AML-193 (cell line): Measurements from ENCODE around the gene BCO1.

Source experiments
- DNase-seq, 2 experiments: peaks; one replicate each; lab custom pipeline; 2025; lab: John Stamatoyannopoulos, UW

BCO1 gene

DNA sequence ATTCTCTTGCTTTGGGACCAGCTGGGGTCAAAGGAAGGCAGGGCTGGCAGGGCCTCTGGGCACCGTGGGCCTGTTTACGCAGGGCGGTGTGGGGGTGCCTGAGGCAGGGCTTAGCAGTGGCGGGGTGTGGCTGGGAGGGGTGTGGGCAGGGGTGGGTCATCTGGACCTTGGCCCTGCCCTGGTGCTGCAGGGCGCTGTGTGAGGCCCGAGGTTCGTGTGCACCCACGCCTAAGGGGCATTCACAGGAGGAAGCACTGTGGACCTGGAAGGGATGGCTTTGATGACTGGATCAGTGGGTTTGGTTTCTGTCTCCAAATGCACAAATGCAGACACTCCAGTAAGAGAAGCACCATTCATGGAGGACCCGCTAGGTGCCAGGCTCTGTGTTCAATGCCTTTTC lies 37.3 kb downstream of the BCO1 start:
- DNase-seq, result no peak

DNA sequence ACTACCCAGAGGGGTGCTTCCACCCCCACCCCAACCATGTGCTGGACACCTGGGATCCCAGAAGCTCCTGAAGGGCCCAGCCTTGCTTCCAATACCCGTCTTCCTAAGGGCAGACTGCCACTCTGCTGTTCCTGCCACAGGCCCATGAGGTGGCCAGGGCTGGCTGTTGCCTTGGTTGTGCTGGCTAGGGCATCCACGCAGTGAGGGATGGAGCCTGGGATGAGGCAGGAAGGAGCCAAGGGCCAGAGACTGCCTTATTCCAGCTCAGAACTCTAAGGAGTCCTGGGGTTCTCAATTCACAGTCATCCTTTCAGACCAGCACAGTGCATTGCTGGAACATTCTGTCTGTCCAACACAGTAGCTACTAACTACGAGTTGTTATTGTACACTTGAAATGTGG lies 37.8 kb downstream of the BCO1 start:
- DNase-seq, result no peak

DNA sequence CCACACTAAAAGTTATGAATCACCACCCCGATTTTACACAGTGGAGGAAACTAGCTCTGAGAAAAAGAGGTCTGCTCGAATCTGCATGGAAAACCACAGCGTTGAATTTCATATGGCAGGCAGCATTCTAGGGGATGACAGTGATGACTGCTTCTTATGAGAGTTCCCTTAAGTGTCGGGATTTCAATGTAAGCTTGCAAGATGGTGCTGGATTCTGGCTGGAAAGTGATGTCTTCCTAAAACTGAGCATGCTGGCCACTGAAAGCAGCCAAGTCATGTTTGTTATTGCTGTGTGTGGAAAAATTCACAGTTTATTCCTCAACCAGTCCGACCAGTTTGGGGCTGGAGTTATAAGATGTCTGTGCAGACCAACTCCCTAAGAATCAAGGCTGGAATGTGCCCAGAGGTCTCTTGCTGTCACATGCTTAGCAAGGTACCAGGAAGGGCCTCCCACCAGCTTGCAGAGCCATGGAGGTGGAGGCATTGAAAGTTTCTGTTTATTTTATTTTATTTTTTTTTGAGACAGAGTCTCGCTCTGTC lies 39.1 kb downstream of the BCO1 start:
- no peak for DNase-seq

DNA sequence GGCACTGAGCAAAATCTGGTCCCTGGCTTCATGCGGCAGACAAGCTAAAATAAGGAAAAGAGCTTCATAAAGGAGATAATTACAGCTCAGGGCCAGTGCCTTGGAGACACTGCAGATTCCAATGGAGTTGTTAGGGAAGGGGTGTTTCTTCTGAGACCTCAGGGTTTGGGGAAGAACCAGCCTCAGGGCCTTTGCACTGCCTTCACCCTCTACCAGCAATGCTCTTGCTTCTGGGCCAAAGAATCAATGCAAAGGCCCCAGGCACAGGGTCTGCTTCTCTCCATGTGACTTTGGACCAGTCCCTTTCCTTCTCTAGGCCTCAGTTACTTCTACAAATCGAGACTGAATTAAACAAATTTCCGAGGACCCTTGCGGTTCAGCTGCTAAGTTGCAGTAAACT lies 40.0 kb downstream of the BCO1 start:
- no peak for DNase-seq

DNA sequence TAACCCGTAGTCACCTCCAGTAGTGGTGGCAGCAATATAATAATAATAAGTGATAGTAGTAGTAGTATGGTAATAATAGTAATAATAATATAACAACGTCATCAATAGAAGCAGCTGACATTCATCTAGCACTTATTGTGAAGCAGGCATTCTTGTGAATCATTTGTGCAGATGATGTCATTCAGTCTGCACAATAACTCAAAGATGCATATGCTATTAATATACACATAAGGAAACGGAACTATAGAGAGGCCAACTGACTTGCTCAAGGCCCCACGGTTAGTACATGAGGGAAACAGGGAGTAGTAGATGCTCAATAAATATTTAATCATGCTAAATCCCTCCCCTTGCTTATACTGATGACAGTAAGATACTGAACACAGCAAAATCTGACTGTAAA lies 40.9 kb downstream of the BCO1 start:
- no peak for DNase-seq

DNA sequence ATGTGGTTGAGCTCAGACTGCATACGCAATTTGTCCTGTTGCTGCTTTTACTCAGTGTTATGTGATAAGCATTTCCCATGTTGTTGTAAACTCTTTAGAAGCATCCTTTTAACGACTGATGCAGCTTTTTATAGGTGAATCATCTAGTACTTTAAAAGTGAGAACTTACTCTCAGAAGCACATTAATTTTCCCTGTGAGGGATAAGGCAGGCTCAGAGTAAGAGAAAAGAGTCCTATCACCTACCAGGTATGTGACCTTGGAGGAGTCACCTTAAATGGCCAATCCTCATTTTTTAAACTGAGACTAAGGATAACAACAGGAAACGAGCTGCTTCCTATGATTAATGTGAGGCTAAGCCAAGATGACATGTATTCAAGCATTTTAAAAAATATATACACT lies 41.9 kb downstream of the BCO1 start:
- no peak for DNase-seq

DNA sequence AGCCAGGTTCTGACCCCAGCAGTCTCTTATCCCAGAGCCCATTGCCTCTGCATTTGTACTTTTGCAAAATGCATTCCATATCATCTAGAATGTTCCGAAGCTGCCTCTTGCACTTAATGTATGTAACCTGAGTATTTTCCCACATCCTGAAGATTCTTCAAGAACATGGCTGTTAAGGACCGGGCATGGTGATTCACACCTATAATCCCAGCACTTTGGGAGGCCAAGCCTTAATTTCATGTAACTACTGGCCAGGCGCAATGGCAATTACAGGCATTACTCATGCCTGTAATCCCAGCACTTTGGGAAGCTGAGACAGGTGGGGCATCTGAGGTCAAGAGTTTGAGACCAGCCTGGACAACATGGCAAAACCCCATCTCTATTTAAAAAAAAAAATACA lies 44.6 kb downstream of the BCO1 start:
- no peak for DNase-seq

DNA sequence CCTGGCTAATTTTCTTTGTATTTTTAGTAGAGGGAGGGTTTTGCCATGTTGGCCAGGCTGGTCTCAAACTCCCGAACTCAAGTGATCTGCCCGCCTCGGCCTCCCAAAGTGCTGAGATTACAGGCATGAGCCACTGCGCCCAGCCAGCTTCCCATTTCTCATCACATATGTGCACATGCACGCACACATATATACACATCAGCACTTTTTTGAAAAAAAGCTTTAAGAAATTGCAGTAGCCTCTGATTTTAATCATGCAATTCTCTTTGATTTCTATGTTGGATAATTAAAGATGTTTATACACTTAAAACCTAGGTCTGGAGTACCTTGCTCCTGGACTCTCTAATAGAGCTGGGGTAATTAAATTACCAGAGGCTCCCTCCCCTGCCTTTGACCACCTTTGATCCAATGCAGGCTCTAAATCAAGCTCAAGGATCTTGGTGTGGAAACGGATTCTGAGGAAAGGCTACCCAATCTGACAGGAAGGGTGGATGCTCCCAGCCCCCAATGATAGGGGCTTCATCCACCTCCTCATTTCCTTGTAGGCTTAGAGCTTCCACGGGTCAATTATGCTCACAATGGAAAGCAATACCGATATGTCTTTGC lies 46.6 kb downstream of the BCO1 start:
- no peak for DNase-seq

DNA sequence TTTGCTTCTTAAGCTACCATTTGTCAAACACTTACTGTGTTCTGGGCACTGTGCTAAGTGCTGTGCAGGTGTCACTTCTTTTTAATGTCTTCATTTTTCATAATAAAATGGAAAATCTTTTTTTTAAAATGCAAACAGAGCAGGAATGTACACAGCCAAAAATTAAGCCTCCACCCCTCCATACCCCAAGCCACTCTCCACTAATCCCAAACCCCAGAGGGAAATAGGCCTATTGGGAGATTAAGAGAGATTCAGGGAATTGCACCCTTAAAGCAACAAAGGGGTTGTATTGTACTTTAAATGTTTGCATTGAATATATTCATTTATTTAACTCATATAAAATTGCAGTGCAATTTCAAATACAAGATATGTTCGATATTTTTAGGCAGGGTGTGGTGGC lies 47.7 kb downstream of the BCO1 start:
- no peak for DNase-seq

DNA sequence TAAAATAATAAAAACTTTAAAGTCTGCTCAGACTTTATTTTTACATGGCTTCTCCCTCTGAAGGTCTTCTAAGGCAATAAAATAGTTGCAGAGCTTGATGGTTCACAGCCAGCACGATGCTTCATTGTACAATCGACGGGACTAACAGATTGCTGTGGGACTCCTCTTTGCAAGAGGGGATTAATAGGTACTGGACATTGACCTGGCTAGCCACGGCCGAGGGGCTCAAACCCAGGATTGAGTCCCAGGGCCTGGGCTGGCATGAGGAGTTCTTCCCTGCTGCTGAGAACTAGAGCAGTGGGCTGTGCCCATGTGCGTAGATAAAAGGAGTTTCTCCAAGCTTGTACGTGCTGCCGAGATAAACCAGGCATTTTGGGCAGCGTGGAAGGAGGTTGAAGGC lies 52.6 kb downstream of the BCO1 start:
- no peak for DNase-seq

DNA sequence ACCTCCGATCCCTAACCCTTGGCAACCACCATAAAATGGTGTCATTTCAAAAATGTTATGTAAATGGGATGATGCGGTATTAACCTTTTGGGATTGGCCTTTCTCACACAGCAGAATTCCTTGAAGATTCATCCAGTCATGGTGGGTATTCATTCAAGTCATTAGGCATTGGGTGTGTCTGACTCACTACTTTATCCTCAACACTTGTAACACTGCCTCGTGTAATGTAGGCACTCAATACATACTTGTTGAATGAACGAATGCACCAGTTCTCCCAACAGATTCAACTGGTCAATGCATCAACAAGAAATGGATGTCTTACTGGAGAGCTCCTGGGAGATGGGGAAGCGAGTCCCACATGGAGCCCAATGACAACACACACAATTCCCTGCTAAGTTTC lies 54.4 kb downstream of the BCO1 start:
- no peak for DNase-seq

DNA sequence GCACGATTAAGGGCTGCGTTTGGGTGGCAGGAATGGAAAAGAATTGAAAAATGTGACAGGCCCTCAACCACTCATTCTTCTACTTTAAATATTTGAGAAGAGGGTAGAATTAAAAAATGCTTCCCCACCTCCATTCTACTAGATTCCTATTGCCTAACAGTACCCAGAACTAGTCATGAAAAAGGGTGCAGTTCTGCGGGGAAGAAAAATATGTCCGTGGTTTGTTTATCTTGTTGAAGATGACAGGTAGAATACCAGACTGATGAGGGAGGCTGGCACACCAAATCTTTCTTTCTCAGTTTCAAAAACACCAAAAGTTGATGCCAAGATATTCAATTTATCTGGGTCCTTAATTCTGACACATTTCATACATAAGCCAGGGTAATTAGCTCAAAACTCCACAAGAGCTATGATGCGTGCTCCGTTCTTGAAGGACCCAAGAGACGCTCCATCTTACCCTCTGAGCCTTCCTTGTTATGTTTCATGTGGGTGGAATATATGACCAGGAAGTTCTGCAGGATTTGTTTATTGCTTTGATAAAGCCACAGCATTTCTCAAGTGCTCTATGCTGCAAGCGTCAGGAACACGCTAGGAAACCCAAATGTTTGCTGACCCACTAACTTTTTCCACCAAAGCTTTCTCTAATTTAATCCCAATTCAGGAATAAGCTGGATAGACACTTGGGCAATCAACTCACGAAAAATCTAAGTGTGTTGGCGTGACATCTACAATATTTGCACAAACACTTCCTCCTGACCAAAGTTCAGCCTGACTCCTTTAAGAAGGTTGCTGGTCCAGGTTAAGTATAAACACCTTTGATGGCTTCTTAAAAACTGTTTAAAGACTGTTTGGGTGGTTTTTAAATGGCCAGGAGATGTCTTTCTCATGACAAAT lies 55.7 kb downstream of the BCO1 start:
- no peak for DNase-seq

DNA sequence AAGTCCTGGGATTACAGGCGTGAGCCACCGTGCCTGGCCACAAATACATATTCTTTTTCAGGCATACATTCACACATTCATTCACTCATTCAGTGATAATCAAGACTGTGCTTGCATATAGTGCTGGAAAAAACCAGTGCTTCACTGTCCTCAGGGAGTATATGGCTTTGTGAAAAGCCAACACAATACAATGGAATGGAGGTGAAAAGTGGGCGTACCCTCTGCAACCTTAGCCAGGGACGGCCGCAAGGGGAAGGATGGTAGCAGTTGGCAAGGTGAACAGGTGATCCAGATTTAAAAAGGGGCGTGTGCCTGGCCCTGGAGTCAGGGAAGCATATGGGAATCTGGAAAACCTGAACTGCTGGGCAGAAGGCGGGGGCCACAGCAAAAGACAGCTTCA lies 58.1 kb downstream of the BCO1 start:
- DNase-seq, result no peak

DNA sequence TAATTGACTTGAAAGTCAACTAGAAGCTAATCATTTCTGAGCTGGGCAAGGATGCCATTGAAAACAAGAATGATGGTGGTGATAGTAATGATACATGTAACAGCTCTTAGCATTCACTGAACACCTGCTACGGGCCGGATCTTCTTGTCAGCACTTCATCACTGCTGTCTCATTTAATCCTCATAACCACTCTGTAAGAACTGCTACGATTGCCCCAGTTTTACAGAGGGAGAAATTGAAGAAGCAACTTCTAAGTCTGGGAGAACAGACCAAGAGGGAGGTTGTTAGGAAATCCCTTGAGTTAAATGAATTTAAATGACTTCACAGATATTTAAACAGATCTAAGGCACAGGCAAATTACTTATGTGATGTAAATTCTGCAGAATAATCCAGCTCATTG lies 69.3 kb downstream of the BCO1 start:
- DNase-seq, result no peak

DNA sequence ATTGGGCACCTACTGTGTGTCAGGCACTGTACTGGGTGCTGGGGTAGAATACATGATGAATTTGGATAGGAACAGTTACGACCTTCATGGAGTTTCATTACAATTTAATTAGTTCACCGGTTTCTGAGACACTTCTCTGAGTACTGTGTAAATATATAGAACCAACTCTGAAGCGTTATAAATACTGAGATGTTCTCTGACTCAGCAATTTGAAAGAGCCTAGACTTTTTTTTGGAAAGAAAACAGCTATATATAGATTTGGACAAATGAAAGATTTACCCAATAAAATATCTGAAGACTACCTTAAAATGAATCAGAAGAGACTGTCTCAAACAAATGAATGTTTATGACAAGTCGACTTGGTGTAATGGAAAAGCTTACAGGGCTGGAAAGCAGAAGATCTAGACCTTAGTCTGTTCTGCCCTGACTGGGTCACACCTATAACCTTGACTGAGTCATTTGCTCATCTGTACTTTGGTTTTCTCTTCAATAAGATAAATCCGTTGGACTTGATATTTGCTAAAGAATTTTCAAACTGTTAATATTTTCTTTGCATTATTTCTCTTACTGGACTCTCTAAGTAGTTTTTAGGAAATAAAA lies 71.7 kb downstream of the BCO1 start:
- DNase-seq, result no peak

DNA sequence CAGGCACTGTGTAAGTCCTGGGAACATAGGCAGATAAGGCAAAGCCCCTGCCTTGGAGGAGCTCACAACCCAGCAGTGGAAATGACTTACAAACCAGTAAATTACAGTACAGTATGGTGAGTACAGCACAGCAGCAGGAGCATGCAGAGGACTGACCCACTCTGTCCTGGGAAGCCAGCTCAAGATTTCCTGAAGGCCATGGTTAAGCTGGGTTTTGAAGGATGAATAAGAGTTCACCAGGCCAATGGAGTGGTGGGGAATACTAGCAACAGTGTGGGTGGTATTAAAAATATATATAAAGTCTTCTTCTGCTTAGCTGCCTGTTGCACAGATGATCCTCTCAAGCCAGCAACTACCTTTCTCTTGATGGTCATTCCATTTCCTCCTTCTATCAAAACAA lies 73.3 kb downstream of the BCO1 start:
- DNase-seq, result no peak

DNA sequence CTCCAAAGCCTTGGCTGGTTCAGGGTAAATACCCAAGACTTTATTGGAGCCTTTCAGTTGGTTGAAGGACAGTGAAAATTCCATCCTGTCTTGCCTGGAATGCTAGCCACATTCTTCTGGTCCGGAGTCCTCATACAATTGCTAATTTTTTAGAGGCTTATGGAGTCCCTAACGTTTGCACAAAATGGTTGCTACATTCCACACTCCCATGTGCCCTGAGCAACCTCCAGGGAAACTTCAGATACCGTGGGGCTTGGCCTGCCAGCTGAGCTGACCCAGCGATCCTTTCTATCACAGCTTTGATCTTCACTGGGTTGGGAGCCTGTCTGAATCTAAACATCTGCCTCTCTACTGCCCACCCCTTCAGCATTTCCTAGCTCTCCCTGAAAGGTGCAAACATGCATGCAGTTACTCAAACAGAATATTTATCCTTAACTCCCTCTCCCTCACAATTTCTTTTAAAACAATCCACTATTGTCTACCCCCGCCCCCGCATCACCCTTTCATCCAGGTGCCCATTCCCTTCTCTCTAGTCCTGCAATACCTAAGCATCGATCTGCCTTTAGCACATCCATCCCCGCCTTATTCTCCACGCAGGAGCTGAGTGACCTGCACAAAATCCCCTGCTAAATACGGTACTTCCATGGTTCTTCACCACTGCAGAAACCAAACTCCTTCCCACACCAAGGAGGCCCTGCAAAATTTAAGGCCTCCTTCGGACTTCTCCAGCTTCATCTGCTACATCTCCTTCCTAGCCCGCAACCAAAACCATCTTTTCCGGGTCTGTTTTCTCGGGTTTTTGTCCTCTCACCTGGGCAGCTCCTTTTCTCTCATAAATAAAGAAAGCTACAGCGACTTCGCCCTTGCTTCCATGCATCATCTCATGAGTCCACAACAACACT lies 75.5 kb downstream of the BCO1 start:
- no peak for DNase-seq

DNA sequence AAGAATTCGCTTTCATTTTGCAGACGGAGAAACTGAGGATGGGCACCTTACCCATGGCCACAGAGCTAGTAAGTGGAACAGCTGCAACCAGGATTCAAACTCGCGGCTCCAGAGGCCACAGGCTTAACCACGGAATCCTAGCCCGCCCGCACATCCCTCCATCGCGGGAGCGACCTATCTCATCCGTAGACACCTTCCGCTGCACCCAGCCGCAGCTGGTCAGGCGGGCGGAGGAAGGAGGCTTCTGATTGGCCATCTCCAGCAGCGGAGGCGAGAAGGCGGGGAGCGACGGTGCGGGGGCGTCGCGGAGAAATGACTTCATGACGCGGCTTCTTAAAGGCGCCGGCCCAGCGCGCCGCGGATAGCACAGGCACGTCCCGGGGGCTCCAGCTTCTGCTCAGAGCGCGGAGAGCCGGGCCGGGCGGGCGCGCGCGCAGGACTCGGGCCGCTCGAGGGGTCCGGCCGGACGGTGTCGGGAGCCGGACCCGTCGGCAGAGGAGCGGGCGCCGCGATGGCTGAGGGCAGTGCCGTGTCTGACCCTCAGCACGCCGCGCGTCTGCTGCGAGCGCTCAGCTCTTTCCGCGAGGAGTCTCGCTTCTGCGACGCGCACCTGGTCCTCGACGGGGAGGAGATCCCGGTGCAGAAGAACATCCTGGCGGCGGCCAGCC lies 76.2 kb downstream of the BCO1 start, which contains the start of gene GAN:
GAN (plus strand) TSS at position 360 of the 668 bp plus-strand sequence; CDS start at position 512, 152 bp downstream.
- DNase-seq, result peak; percentile 85 to 92

DNA sequence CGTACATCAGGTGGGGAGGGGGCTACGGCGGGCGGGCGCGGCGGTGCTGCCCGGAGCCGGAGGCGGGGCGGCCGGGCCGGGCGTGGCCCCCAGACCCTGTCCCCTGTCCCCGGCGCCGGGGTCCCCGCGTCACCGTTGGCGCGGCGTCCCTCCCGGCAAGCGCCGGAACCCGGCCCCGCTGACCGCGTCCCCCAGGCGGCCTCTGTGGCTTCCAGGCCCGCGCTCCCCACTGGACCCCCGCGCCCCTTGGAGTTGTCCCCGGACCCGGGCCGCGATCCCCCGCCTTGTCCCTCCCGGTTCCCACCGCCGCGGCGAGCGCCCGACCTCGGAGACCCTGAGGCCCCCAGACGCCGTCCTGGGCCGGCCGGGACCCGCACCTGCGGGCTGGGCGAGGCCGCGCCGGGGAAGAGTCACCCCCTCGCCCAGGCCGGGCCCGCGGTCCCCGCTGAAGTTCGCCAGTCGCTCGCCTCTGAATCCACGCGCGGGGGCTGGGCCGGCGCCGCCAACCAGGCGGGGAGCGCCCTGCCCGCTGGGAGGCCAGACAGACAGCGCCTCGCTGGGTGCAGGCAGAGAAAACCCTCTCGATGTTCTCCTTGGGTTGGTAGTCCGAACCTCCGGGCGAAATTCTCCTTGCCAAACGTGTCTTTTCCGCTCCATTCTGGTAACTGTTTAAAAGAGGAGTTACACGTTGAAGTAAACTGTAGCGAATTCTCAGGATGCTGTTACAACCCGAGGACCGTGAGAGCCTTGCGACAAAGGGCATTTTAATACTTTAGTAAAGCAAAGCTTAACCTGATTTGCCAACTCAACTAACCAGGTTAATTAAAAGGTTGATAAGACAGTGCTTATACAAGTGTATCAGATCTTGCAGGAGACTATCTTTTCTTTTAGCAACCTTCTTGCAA lies 77.0 kb downstream of the BCO1 start:
- peak; percentile 19 to 20 for DNase-seq

DNA sequence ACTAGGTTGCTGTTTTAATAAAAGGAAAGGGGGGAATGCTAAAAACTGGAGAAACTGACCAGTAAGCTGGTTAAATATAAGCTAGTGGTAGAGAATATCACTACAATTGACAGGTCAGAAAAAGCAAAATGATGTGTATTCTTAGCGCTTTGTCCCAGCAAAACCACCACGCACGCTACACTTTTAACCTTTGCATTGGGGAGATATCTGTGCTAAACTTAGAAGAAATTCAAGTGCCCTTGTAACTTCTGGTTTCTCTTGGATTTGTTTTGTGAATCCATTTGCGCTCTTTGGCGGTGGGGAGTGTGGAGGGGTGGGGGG lies 77.6 kb downstream of the BCO1 start:
- DNase-seq, result no peak
